ENCODE data around the gene NCOA3. TPM values are rescaled to one million over a fixed set of nuclear protein-coding genes. Genes with fewer than 3 reads are reported as not detected.

NCOA3 gene
- total and polyA plus RNA-seq, 2 experiments from 2014 or later: 6.7 to 25.8 TPM

- Histone ChIP-seq H4K20me1 (replicated peaks; ENCODE audit: insufficient read depth) (no peaks in the 10 kb centered on the region; the same call in 1 of the 2 replicates), H3K36me3 (ENCODE audit: insufficient read depth) (no peaks in the 10 kb centered on the region), H3K9me2 (ENCODE audit: insufficient read depth) (no peaks in the 10 kb centered on the region), H3K27ac (ENCODE audit: low read depth) (no peak overlapping the region), H3K79me2 (replicated peaks; ENCODE audit: insufficient read depth) (no peaks in the 10 kb centered on the region), H2AFZ (no peak overlapping the region), H3K4me3 (no peak overlapping the region), H3K27me3 (ENCODE audit: insufficient read depth) (no peaks in the 10 kb centered on the region), H3K4me1 (ENCODE audit: insufficient read depth) (peaks cover 5% of the 10 kb centered on the region; the same call in 1 of the 2 replicates), H3F3A (replicated peaks; ENCODE audit: low read depth) (no peaks in the 10 kb centered on the region), H3K4me2 (no peak overlapping the region)
- H3K4me3 Mint-ChIP-seq: no peak overlapping the region
- peak; percentile 83 for ATAC-seq
- H3K4me1 Mint-ChIP-seq: peaks cover 20% of the 10 kb centered on the region
- TF ChIP-seq, protein P1, sequence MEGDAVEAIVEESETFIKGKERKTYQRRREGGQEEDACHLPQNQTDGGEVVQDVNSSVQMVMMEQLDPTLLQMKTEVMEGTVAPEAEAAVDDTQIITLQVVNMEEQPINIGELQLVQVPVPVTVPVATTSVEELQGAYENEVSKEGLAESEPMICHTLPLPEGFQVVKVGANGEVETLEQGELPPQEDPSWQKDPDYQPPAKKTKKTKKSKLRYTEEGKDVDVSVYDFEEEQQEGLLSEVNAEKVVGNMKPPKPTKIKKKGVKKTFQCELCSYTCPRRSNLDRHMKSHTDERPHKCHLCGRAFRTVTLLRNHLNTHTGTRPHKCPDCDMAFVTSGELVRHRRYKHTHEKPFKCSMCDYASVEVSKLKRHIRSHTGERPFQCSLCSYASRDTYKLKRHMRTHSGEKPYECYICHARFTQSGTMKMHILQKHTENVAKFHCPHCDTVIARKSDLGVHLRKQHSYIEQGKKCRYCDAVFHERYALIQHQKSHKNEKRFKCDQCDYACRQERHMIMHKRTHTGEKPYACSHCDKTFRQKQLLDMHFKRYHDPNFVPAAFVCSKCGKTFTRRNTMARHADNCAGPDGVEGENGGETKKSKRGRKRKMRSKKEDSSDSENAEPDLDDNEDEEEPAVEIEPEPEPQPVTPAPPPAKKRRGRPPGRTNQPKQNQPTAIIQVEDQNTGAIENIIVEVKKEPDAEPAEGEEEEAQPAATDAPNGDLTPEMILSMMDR (conservative IDR thresholded peaks at IDR 0.05; ENCODE audit: low read depth in 2 of 2): peak; percentile 44 to 70
- TF ChIP-seq STAT1 (IDR thresholded peaks at IDR 0.05; ENCODE audit: unreplicated experiment): no peak
- peak; percentile 84 for DNase-seq (ENCODE audit: low spot score)
- H3K9me3 Mint-ChIP-seq: no peaks in the 10 kb centered on the region; the same call in 2 of the 3 replicates
- H3K27ac Mint-ChIP-seq: no peak overlapping the region
- H3K27me3 Mint-ChIP-seq (ENCODE audit: insufficient read depth, low read depth, poor library complexity): peaks cover 4% of the 10 kb centered on the region
- H3K36me3 Mint-ChIP-seq (ENCODE audit: low read depth): no peaks in the 10 kb centered on the region
Observed at GRCh38 chr20:47676219-47676721, 174.6 kb downstream of the NCOA3 start.

- H2AFZ ChIP-seq: no peak overlapping the region
- Mint-ChIP-seq H3K27me3 (ENCODE audit: insufficient read depth, low read depth, poor library complexity) (peaks cover 3% of the 10 kb centered on the region), H3K36me3 (ENCODE audit: low read depth) (no peaks in the 10 kb centered on the region), H3K4me1 (peaks cover 20% of the 10 kb centered on the region), H3K27ac (no peak overlapping the region), H3K9me3 (no peaks in the 10 kb centered on the region; the same call in 2 of the 3 replicates), H3K4me3 (no peak overlapping the region)
- no peak overlapping the region for H3K4me3 ChIP-seq
- DNase-seq (ENCODE audit: low spot score): no peak
- ATAC-seq: no peak
- no peaks in the 10 kb centered on the region; the same call in 1 of the 2 replicates for H4K20me1 ChIP-seq (replicated peaks; ENCODE audit: insufficient read depth)
- H3F3A ChIP-seq (replicated peaks; ENCODE audit: low read depth): no peaks in the 10 kb centered on the region
- no peaks in the 10 kb centered on the region for H3K9me2 ChIP-seq (ENCODE audit: insufficient read depth)
- no peaks in the 10 kb centered on the region for H3K79me2 ChIP-seq (replicated peaks; ENCODE audit: insufficient read depth)
- no peak overlapping the region for H3K4me2 ChIP-seq
- peaks cover 5% of the 10 kb centered on the region; the same call in 1 of the 2 replicates for H3K4me1 ChIP-seq (ENCODE audit: insufficient read depth)
- no peak overlapping the region for H3K27ac ChIP-seq (ENCODE audit: low read depth)
- H3K27me3 ChIP-seq (ENCODE audit: insufficient read depth): no peaks in the 10 kb centered on the region
- H3K36me3 ChIP-seq (ENCODE audit: insufficient read depth): no peaks in the 10 kb centered on the region
- TF ChIP-seq STAT1 (IDR thresholded peaks at IDR 0.05; ENCODE audit: unreplicated experiment) (no peak), EZH2phosphoT487 (IDR thresholded peaks at IDR 0.05; ENCODE audit: unreplicated experiment) (no peak), ZNF462 (CRISPR knock-in tag; IDR thresholded peaks at IDR 0.05) (no peak)
- TF ChIP-seq, protein P1 (conservative IDR thresholded peaks at IDR 0.05; ENCODE audit: low read depth in 2 of 2): no peak
Observed at GRCh38 chr20:47676912-47677634, 175.4 kb downstream of the NCOA3 start.

All from GM23338 (cell line).